GM19351 (cell line): Measurements from ENCODE around the gene CMSS1.

Experiments used
- ATAC-seq: cut with Tn5 transposase; IDR thresholded peaks from one replicate; pipeline ENCODE4 v1.9.1; 2021; ENCODE audit warnings: mild to moderate bottlenecking, moderate library complexity; ENCODE audit not compliant: unreplicated experiment

Gene CMSS1

GRCh38 chr3:99873269-99874102, 55.8 kb downstream of the CMSS1 start:
- no peak for ATAC-seq

- ATAC-seq: no peak
Measured at GRCh38 chr3:99874237-99875002, 56.8 kb downstream of the CMSS1 start.

GRCh38 chr3:99875581-99875928, 57.9 kb downstream of the CMSS1 start:
- no peak for ATAC-seq

- peak; percentile 72 for ATAC-seq
Measured at GRCh38 chr3:99875929-99876841, 58.5 kb downstream of the CMSS1 start.

GRCh38 chr3:99877031-99877579, 59.4 kb downstream of the CMSS1 start:
- no peak for ATAC-seq

GRCh38 chr3:99878005-99878404, 60.3 kb downstream of the CMSS1 start:
- peak; percentile 57 for ATAC-seq

- no peak for ATAC-seq
Measured at GRCh38 chr3:99879275-99879674, 61.6 kb downstream of the CMSS1 start.

GRCh38 chr3:99881121-99881524, 63.5 kb downstream of the CMSS1 start:
- ATAC-seq: no peak

GRCh38 chr3:99882436-99883137, 64.9 kb downstream of the CMSS1 start:
- ATAC-seq: no peak

GRCh38 chr3:99883138-99883461, 65.4 kb downstream of the CMSS1 start:
- ATAC-seq: no peak

GRCh38 chr3:99883693-99884092, 66.0 kb downstream of the CMSS1 start:
- ATAC-seq: no peak

GRCh38 chr3:99884484-99884883, 66.8 kb downstream of the CMSS1 start:
- no peak for ATAC-seq

GRCh38 chr3:99885085-99885484, 67.4 kb downstream of the CMSS1 start:
- ATAC-seq: no peak

GRCh38 chr3:99885851-99886250, 68.2 kb downstream of the CMSS1 start:
- ATAC-seq: no peak

- no peak for ATAC-seq
Measured at GRCh38 chr3:99891610-99892285, 74.1 kb downstream of the CMSS1 start.

- ATAC-seq: no peak
Measured at GRCh38 chr3:99892332-99892731, 74.7 kb downstream of the CMSS1 start.

- no peak for ATAC-seq
Measured at GRCh38 chr3:99895131-99895696, 77.6 kb downstream of the CMSS1 start.

- ATAC-seq: no peak
Measured at GRCh38 chr3:99895703-99896441, 78.2 kb downstream of the CMSS1 start.

GRCh38 chr3:99896482-99896881, 78.8 kb downstream of the CMSS1 start:
- ATAC-seq: no peak
